GM19240 (cell line): ENCODE results near the gene PTGES3L.
"Not testable (repeated sequence)": the region's sequence is repeated elsewhere in the genome, so short reads cannot be mapped to it uniquely, and the experiment has no call there.

Source experiments
- DNase-seq: peaks from one replicate; pipeline ENCODE4 v3.0.0; 2011; ENCODE audit warnings: low spot score; ENCODE audit not compliant: insufficient read length

The PTGES3L gene

GRCh38 chr17:42980766-42981397 lies 1.0 kb upstream of the PTGES3L start:
- no peak for DNase-seq

- DNase-seq: peak; percentile 94
These were observed 440 bp upstream of the PTGES3L start, which contains the start of gene RUNDC1 for GRCh38 chr17:42980274-42980765. TSS of gene RUNDC1 (plus strand) at chr17:42980565. CDS start at chr17:42980577, 12 bp downstream.

GRCh38 chr17:42975701-42976100 lies 4.2 kb downstream of the PTGES3L start:
- not testable (repeated sequence) for DNase-seq

GRCh38 chr17:42975265-42975664 lies 4.6 kb downstream of the PTGES3L start:
- no peak for DNase-seq

GRCh38 chr17:42973323-42973722 lies 6.6 kb downstream of the PTGES3L start:
- DNase-seq: not testable (repeated sequence)

GRCh38 chr17:42971589-42971988 lies 8.3 kb downstream of the PTGES3L start:
- DNase-seq: no peak

GRCh38 chr17:42969001-42969581 lies 10.8 kb downstream of the PTGES3L start:
- no peak for DNase-seq

GRCh38 chr17:42967925-42968324 lies 12.0 kb downstream of the PTGES3L start:
- DNase-seq: no peak

- peak; percentile 96 for DNase-seq
These were observed 15.5 kb downstream of the PTGES3L start, which contains the start of gene AARSD1 for GRCh38 chr17:42964161-42964932. TSS of gene AARSD1 (minus strand) at chr17:42964454. CDS start at chr17:42964440, 14 bp downstream.

- DNase-seq: no peak
These were observed 26.2 kb downstream of the PTGES3L start for GRCh38 chr17:42953669-42954068.

- no peak for DNase-seq
These were observed 29.7 kb downstream of the PTGES3L start for GRCh38 chr17:42950044-42950783.

GRCh38 chr17:42946812-42947211 lies 33.1 kb downstream of the PTGES3L start:
- DNase-seq: no peak

GRCh38 chr17:42944211-42944610 lies 35.7 kb downstream of the PTGES3L start:
- no peak for DNase-seq

GRCh38 chr17:42937712-42938596 lies 41.9 kb downstream of the PTGES3L start:
- DNase-seq: peak; percentile 28

GRCh38 chr17:42929497-42929844 lies 50.4 kb downstream of the PTGES3L start:
- no peak for DNase-seq

- peak; percentile 45 for DNase-seq
These were observed 51.0 kb downstream of the PTGES3L start for GRCh38 chr17:42928714-42929496.

GRCh38 chr17:42924891-42925290 lies 55.0 kb downstream of the PTGES3L start:
- DNase-seq: no peak

- DNase-seq: not testable (repeated sequence)
These were observed 56.4 kb downstream of the PTGES3L start for GRCh38 chr17:42923472-42923871.

GRCh38 chr17:42922294-42922693 lies 57.6 kb downstream of the PTGES3L start:
- no peak for DNase-seq

- no peak for DNase-seq
These were observed 59.0 kb downstream of the PTGES3L start for GRCh38 chr17:42920922-42921321.
